HepG2 (cell line): ENCODE measurements around the gene ZNHIT1. TPM values are rescaled to one million over a fixed set of nuclear protein-coding genes. Genes with fewer than 3 reads are reported as not detected.

Experiments
- ATAC-seq: fragments of 200-7000 bp; cut with Tn5 transposase; 3 replicates; pipeline ENCODE4 v1.9.1; 2020; ENCODE audit warnings: mild to moderate bottlenecking, moderate library complexity
- BruUV-seq: library from RNA; stranded (reverse); fragments of 400-500 nt; replicated peaks from 2 replicates; lab custom pipeline; 2021; lab: Mats Ljungman, UMichigan
- CTCF ChIA-PET: fragments of 300-600 bp; formaldehyde crosslinking; extraction: SDS; loops from one replicate; lab custom pipeline; 2021; ENCODE audit warnings: low total read pairs, inconsistent platforms, low intra/inter-chr PET ratio; lab: Yijun Ruan, JAX
- POLR2A ChIA-PET: fragments of 350-600 bp; sonication (Branson Sonifier 250); formaldehyde crosslinking; loops from one replicate; lab custom pipeline; 2020; ENCODE audit warnings: antibody characterized with exemption, inconsistent platforms; lab: Yijun Ruan, JAX
- DNase-seq: peaks from one replicate; pipeline ENCODE4 v3.0.0-alpha.2; 2015; ENCODE audit warnings: low spot score
- FAIRE-seq: peaks from 3 replicates; lab custom pipeline; 2011; peaks lifted over from hg19 to GRCh38; lab: Jason Lieb, UNC
- H2AFZ ChIP-seq: one replicate; pipeline ENCODE4 v1.6.1; 2011; ENCODE audit warnings: low read length, inconsistent platforms
- H3K27ac ChIP-seq: fragments of 300-600 bp; 3 replicates; pipeline ENCODE4 v1.8.0; 2011; ENCODE audit warnings: mixed run types, mild to moderate bottlenecking, mixed read lengths, low read length, inconsistent platforms; ENCODE audit not compliant: insufficient read depth; ENCODE audit errors: extremely low read length
- H3K27me3 ChIP-seq, 2 experiments: fragments of 200-600 bp in 1 of 2; 2 replicates in 1 of 2; 3 replicates in 1 of 2; pipeline versions ENCODE4 v1.6.0 to v1.8.0; 2011; ENCODE audit warnings: low read length in 2 of 2, mild to moderate bottlenecking in 2 of 2, moderate library complexity in 2 of 2, inconsistent platforms in 1 of 2; ENCODE audit not compliant: insufficient read depth in 2 of 2, control insufficient read depth in 1 of 2
- H3K36me3 ChIP-seq, 2 experiments: fragments of 200-600 bp in 1 of 2; replicated peaks in 1 of 2; 2 replicates in 1 of 2; 3 replicates in 1 of 2; pipeline versions ENCODE4 v1.5.1 to v1.8.0; 2011; ENCODE audit warnings: low read length in 2 of 2, inconsistent platforms in 1 of 2; ENCODE audit not compliant: insufficient read depth in 2 of 2, control insufficient read depth in 1 of 2
- H3K4me1 ChIP-seq: 2 replicates; pipeline ENCODE4 v1.5.1; 2012; ENCODE audit warnings: low read length, inconsistent platforms; ENCODE audit not compliant: insufficient read depth
- H3K4me2 ChIP-seq: 2 replicates; pipeline ENCODE4 v1.6.0; 2011; ENCODE audit warnings: low read depth, low read length, inconsistent platforms
- H3K4me3 ChIP-seq, 3 experiments: fragments of 200-600 bp in 1 of 3; sonication (generic), shearing (Covaris generic) in 1 of 3; replicated peaks in 1 of 3; 2 replicates each; pipeline ENCODE4 v1.5.1; 2011 to 2016; ENCODE audit warnings: low read length in 3 of 3, inconsistent platforms in 2 of 3, low read depth in 2 of 3, mild to moderate bottlenecking in 2 of 3, control low read depth in 1 of 3, mixed read lengths in 1 of 3; ENCODE audit not compliant: insufficient read depth in 1 of 3
- H3K79me2 ChIP-seq: one replicate; pipeline ENCODE4 v1.6.1; 2011; ENCODE audit warnings: low read length, inconsistent platforms; ENCODE audit not compliant: insufficient read depth
- H3K9ac ChIP-seq: 2 replicates; pipeline ENCODE4 v1.6.0; 2011; ENCODE audit warnings: mild to moderate bottlenecking, low read depth, low read length, inconsistent platforms; ENCODE audit not compliant: insufficient read depth
- H3K9me3 ChIP-seq: 2 replicates; pipeline ENCODE4 v1.5.1; 2012; ENCODE audit warnings: mild to moderate bottlenecking, low read length
- H4K20me1 ChIP-seq: 2 replicates; pipeline ENCODE4 v1.6.0; 2011; ENCODE audit warnings: inconsistent platforms, mild to moderate bottlenecking, low read length, moderate library complexity; ENCODE audit not compliant: insufficient read depth
- ARID3A ChIP-seq: IDR thresholded peaks from 2 replicates; pipeline ENCODE4 v1.6.1; 2012; ENCODE audit warnings: low read depth, low read length, improper control_type of control experiment
- CAMTA2 ChIP-seq: sonication (generic); formaldehyde crosslinking; IDR thresholded peaks from 2 replicates; pipeline ENCODE4 v1.4.0; 2020; ENCODE audit warnings: mild to moderate bottlenecking, missing genetic modification reagents, borderline replicate concordance
- CBX5 ChIP-seq: sonication (generic); formaldehyde crosslinking; IDR thresholded peaks from 2 replicates; pipeline ENCODE4 v1.4.0; 2020; ENCODE audit warnings: missing genetic modification reagents, borderline replicate concordance
- ETV6 ChIP-seq: sonication (generic); formaldehyde crosslinking; conservative IDR thresholded peaks from 2 replicates; pipeline ENCODE4 v1.4.0; 2020; ENCODE audit warnings: missing genetic modification reagents
- HNF4A ChIP-seq: sonication (generic); formaldehyde crosslinking; IDR thresholded peaks from 2 replicates; pipeline ENCODE4 v1.4.0; 2020; ENCODE audit warnings: missing genetic modification reagents
- KLF11 ChIP-seq: IDR thresholded peaks from 2 replicates; pipeline ENCODE4 v1.6.1; 2016; ENCODE audit warnings: missing compliant biosample characterization
- SP140L ChIP-seq: sonication (generic); formaldehyde crosslinking; IDR thresholded peaks from 2 replicates; pipeline ENCODE4 v1.4.0; 2020; ENCODE audit warnings: missing genetic modification reagents, borderline replicate concordance
- XBP1 ChIP-seq: sonication (generic); formaldehyde crosslinking; IDR thresholded peaks from 2 replicates; pipeline ENCODE4 v1.5.0; 2020; ENCODE audit warnings: missing genetic modification reagents
- ZBTB21 ChIP-seq: sonication (generic); formaldehyde crosslinking; IDR thresholded peaks from 2 replicates; pipeline ENCODE4 v1.4.0; 2020; ENCODE audit warnings: missing genetic modification reagents
- ZNF468 ChIP-seq: sonication (generic); formaldehyde crosslinking; IDR thresholded peaks from 2 replicates; pipeline ENCODE4 v1.8.0; 2022; ENCODE audit warnings: mild to moderate bottlenecking, moderate library complexity, missing genetic modification reagents
- ZNF609 ChIP-seq: sonication (generic); formaldehyde crosslinking; IDR thresholded peaks from 2 replicates; pipeline ENCODE4 v1.4.0; 2020; ENCODE audit warnings: mild to moderate bottlenecking, missing genetic modification reagents, borderline replicate concordance
- WGBS: methylation state at CpG from one replicate; pipeline ENCODE4 v1.1.6; 2017; ENCODE audit warnings: low lambda C conversion rate; 5-methylcytosine and 5-hydroxymethylcytosine counted together
- in situ Hi-C: cut with HindIII; loops from 2 replicates; pipeline ENCODE4 v1.10.0; 2017; ENCODE audit warnings: low pct_unique_long_range_greater_than_20kb; ENCODE audit not compliant: extremely low pct_ligation_motif_present
- intact Hi-C: fragments of 100-400 bp; cut with micrococcal nuclease; formaldehyde crosslinking; loops from one replicate; pipeline ENCODE4 v1.10.0; 2022; ENCODE audit not compliant: unreplicated experiment
- polyA plus RNA-seq, 8 experiments: library from polyadenylated mRNA; depleted of rRNA in 3 of 8; stranded (reverse) in 7 of 8; unstranded in 1 of 8; fragments of >200 nt; fragmentation: Illumina TruSeq in 4 of 8; extraction: Trizol in 4 of 8; gene quantifications; 2 replicates each; pipeline versions ENCODE4 v1.2.1 to v1.2.3, GENCODE V29; 2011 to 2016; ENCODE audit warnings: low read depth in 4 of 8, missing spikeins in 1 of 8, mixed read lengths in 1 of 8; ENCODE audit not compliant: insufficient read depth in 1 of 8
- total RNA-seq, 5 experiments: library from RNA; depleted of rRNA; stranded (reverse); fragments of >200 nt; fragmentation: Illumina TruSeq; extraction: Trizol; gene quantifications; 2 replicates each; pipeline ENCODE4 v1.2.3, GENCODE V29; 2016; ENCODE audit warnings: low read depth in 1 of 5
- TF ChIP-seq, protein P1 (sequence below): fragments of 450-650 bp; IDR thresholded peaks from 2 replicates; pipeline ENCODE4 v1.6.1; 2017; ENCODE audit warnings: mild to moderate bottlenecking

Gene ZNHIT1
- total and polyA plus RNA-seq, 2 of the 13 experiments (the other 11 are each of a cell fraction or from before 2014, with no cell fraction given) = 32.5 to 64.5 TPM

DNA sequence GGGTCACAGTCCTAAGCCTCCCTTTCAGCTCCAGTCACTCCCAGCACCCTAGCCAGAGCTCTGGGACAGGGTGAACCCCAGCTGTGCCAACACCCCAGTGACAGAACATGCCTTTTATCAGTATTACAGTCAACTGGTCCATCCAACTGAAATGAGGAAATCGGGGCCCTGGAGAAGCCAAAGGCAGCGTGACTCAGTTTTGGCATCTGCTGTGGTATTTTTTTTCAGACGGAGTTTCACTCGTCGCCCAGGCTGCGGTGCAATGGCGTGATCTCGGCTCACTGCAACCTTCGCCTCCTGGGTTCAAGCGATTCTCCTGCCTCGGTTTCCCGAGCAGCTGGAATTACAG lies 23.0 kb downstream of the ZNHIT1 start (continued):
- TF ChIP-seq, protein P1, sequence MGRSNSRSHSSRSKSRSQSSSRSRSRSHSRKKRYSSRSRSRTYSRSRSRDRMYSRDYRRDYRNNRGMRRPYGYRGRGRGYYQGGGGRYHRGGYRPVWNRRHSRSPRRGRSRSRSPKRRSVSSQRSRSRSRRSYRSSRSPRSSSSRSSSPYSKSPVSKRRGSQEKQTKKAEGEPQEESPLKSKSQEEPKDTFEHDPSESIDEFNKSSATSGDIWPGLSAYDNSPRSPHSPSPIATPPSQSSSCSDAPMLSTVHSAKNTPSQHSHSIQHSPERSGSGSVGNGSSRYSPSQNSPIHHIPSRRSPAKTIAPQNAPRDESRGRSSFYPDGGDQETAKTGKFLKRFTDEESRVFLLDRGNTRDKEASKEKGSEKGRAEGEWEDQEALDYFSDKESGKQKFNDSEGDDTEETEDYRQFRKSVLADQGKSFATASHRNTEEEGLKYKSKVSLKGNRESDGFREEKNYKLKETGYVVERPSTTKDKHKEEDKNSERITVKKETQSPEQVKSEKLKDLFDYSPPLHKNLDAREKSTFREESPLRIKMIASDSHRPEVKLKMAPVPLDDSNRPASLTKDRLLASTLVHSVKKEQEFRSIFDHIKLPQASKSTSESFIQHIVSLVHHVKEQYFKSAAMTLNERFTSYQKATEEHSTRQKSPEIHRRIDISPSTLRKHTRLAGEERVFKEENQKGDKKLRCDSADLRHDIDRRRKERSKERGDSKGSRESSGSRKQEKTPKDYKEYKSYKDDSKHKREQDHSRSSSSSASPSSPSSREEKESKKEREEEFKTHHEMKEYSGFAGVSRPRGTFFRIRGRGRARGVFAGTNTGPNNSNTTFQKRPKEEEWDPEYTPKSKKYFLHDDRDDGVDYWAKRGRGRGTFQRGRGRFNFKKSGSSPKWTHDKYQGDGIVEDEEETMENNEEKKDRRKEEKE = no peak

DNA sequence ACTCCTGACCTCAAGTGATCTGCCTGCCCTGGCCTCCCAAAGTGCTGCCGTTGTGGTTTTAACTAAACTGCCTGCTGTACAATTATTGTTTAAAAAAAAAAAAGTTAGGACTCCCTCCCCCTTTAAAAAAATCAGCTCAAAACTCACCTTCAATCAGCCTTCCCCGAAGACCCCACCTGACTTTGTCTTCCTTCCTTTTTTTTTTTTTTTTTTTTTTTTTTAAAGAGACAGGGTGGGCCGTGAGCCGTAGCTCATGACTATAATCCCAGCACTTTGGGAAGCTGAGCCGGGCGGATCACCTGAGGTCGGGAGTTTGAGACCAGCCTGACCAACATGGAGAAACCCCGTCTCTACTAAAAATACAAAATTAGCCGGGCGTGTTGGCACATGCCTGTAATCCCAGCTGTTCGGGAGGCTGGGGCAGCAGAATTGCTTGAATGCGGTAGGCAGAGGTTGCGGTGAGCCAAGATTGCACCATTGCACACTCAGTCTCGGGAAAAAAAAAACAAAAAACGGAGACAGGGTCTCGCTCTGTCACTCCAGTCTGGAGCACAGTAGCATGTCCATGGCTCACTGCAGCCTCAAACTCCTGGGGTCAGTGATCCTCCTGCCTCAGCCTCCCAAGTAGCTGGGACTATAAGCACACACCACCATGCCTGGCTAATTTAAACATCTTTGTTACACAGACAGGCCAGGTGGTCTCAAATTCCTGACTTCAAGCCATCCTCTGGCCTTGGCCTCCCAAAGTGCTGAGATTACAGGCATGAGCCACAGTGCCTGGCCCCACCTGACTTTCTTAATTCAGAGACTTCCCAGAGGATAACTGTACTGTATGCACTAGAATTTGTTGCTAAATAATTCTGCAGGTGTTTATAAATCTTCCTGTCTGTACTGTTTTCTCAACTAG lies 23.7 kb downstream of the ZNHIT1 start:
- in situ Hi-C loops (no loop called here), intact Hi-C loops (no loop called here)
- peaks cover 21% of the 10 kb centered on the region for H3K79me2 ChIP-seq
- CTCF ChIA-PET = no interaction called here
- no TSS peak for BruUV-seq
- POLR2A ChIA-PET = interaction anchor here (0.6 kb wide), 1 partner anchor 41 kb away, joined by 3 read pairs; the partner anchor contains the start of gene MOGAT3
- WGBS = 96% methylated on average over 16 of the region's 16 CpGs
- no peak overlapping the region for H3K9ac ChIP-seq
- no peak overlapping the region for H3K4me3 ChIP-seq
- ATAC-seq (no peak), FAIRE-seq (no peak), DNase-seq (no peak)
- no peaks in the 10 kb centered on the region for H4K20me1 ChIP-seq
- H3K4me1 ChIP-seq = peaks cover 53% of the 10 kb centered on the region
- peaks cover 8 to 20% of the 10 kb centered on the region in 2 experiments; a peak in 4 of 5 replicates for H3K36me3 ChIP-seq
- H2AFZ ChIP-seq = no peak overlapping the region
- no peaks in the 10 kb centered on the region for H3K9me3 ChIP-seq
- H3K27ac ChIP-seq = no peak overlapping the region
- H3K27me3 ChIP-seq = no peaks in the 10 kb centered on the region
- H3K4me2 ChIP-seq = no peak overlapping the region
- TF ChIP-seq ZNF609 = no peak
- TF ChIP-seq SP140L = no peak
- no peak for TF ChIP-seq ZBTB21 (CRISPR knock-in tag)
- TF ChIP-seq ARID3A = no peak
- no peak for TF ChIP-seq HNF4A (CRISPR knock-in tag)
- TF ChIP-seq KLF11 = no peak
- TF ChIP-seq XBP1 (CRISPR knock-in tag) = no peak
- TF ChIP-seq ZNF468 (CRISPR knock-in tag) = no peak
- no peak for TF ChIP-seq CAMTA2
- no peak for TF ChIP-seq ETV6 (CRISPR knock-in tag)
- TF ChIP-seq CBX5 = no peak
